ENCODE measurements around the gene ADA. TPM values are rescaled to one million over a fixed set of nuclear protein-coding genes. Genes with fewer than 3 reads are reported as not detected.

Gene ADA
- total RNA-seq, 1 donor from 2014 or later: 5.8 TPM

- H3K27me3 ChIP-seq: no peaks in the 10 kb centered on the region
- TF ChIP-seq, protein P1, sequence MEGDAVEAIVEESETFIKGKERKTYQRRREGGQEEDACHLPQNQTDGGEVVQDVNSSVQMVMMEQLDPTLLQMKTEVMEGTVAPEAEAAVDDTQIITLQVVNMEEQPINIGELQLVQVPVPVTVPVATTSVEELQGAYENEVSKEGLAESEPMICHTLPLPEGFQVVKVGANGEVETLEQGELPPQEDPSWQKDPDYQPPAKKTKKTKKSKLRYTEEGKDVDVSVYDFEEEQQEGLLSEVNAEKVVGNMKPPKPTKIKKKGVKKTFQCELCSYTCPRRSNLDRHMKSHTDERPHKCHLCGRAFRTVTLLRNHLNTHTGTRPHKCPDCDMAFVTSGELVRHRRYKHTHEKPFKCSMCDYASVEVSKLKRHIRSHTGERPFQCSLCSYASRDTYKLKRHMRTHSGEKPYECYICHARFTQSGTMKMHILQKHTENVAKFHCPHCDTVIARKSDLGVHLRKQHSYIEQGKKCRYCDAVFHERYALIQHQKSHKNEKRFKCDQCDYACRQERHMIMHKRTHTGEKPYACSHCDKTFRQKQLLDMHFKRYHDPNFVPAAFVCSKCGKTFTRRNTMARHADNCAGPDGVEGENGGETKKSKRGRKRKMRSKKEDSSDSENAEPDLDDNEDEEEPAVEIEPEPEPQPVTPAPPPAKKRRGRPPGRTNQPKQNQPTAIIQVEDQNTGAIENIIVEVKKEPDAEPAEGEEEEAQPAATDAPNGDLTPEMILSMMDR (IDR thresholded peaks at IDR 0.05): no peak
- intact Hi-C loops (cut with DNase I): loop anchor here (10.0 kb wide), 1 partner anchor 230 kb away; no protein-coding TSS in a partner anchor
- H3K27ac ChIP-seq: peak overlapping the region; percentile 47
- H3K4me1 ChIP-seq: peaks cover 36% of the 10 kb centered on the region
- DNase-seq: peak; percentile 40
- peaks cover 68% of the 10 kb centered on the region for H3K36me3 ChIP-seq
- peak; percentile 25 for ATAC-seq
- H3K9me3 ChIP-seq: no peaks in the 10 kb centered on the region
- H3K4me3 ChIP-seq: no peak overlapping the region
Observed at GRCh38 chr20:44615169-44615791, 36.2 kb downstream of the ADA start.

- intact Hi-C loops (cut with DNase I): loop anchor here (10.0 kb wide), 1 partner anchor 230 kb away; no protein-coding TSS in a partner anchor
- Histone ChIP-seq H3K27me3 (no peaks in the 10 kb centered on the region), H3K27ac (peak overlapping the region; percentile 47), H3K36me3 (peaks cover 61% of the 10 kb centered on the region), H3K4me1 (peaks cover 39% of the 10 kb centered on the region), H3K9me3 (no peaks in the 10 kb centered on the region), H3K4me3 (no peak overlapping the region)
- no peak for ATAC-seq
- TF ChIP-seq, protein P1 (IDR thresholded peaks at IDR 0.05): no peak
- peak; percentile 53 for DNase-seq
Observed at GRCh38 chr20:44614525-44614924, 37.0 kb downstream of the ADA start.

- Histone ChIP-seq H3K4me3 (no peak overlapping the region), H3K9me3 (no peaks in the 10 kb centered on the region), H3K27ac (no peak overlapping the region), H3K27me3 (no peaks in the 10 kb centered on the region), H3K4me1 (peaks cover 47% of the 10 kb centered on the region), H3K36me3 (peaks cover 52% of the 10 kb centered on the region)
- ATAC-seq (no peak), DNase-seq (peak; percentile 43)
- TF ChIP-seq, protein P1 (IDR thresholded peaks at IDR 0.05): no peak
- intact Hi-C loops (cut with DNase I): loop anchor here (10.0 kb wide), 1 partner anchor 229 kb away; no protein-coding TSS in a partner anchor
Observed at GRCh38 chr20:44613575-44613974, 37.9 kb downstream of the ADA start.

DNA sequence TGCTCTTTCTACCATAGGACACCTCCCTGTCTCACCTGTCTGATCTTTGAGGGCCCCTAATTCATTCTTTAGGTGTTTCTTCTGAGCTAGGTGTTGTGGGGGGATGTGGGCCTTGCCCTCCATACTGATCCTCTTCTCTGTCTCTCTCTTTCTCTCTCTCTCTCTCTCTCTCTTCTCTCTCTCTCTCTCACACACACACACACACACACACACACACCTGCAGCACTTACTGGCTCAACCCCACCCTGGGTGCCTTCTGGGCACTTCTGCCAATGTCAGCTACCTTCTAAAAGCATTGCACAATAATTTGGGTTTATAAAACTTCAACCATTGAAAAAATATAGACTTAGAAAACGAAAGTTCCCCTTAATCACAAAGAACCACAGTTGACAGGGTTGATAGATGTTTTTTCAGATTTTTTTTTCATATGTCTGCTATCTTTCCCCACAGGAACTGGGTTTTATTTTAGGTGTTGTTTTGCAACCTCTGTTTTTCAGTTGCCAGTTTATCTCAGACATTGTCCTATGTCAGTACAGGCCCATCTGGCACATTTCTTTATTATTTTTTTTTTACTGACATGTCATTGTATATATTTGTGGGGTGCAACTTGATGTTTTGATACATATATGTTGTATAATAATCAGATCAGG lies 41.1 kb downstream of the ADA start:
- ATAC-seq (no peak), DNase-seq (peak; percentile 20)

GRCh38 chr20:44609516-44610312 lies 41.8 kb downstream of the ADA start:
- peak; percentile 92 for DNase-seq
- peak; percentile 99 for ATAC-seq
- H3K4me1 ChIP-seq: peaks cover 33% of the 10 kb centered on the region
- H3K27me3 ChIP-seq: no peaks in the 10 kb centered on the region
- H3K36me3 ChIP-seq: peaks cover 16% of the 10 kb centered on the region
- TF ChIP-seq, protein P1 (IDR thresholded peaks at IDR 0.05): peak; percentile 98
- H3K27ac ChIP-seq: peak overlapping the region; percentile 69
- intact Hi-C loops (cut with DNase I): loop anchor here (10.0 kb wide), 2 partner anchors 75 to 225 kb away; no protein-coding TSS in a partner anchor
- H3K9me3 ChIP-seq: no peaks in the 10 kb centered on the region
- H3K4me3 ChIP-seq: peak overlapping the region; percentile 15

More for the DNA sequence above, 41.1 kb downstream of the ADA start:
- TF ChIP-seq, protein P1 (IDR thresholded peaks at IDR 0.05): no peak
- intact Hi-C loops (cut with DNase I): loop anchor here (10.0 kb wide), 1 partner anchor 226 kb away; no protein-coding TSS in a partner anchor
- H3K4me3 ChIP-seq: no peak overlapping the region
- peaks cover 23% of the 10 kb centered on the region for H3K36me3 ChIP-seq
- no peaks in the 10 kb centered on the region for H3K9me3 ChIP-seq
- peaks cover 39% of the 10 kb centered on the region for H3K4me1 ChIP-seq
- H3K27ac ChIP-seq: no peak overlapping the region
- no peaks in the 10 kb centered on the region for H3K27me3 ChIP-seq

Measured in upper lobe of right lung (tissue), 1 donor.